NCI-H69 (cell line): ENCODE measurements around the gene DDX51.

Experiments
- DNase-seq: peaks from one replicate; lab custom pipeline; 2025; lab: John Stamatoyannopoulos, UW

The DDX51 gene

DNA sequence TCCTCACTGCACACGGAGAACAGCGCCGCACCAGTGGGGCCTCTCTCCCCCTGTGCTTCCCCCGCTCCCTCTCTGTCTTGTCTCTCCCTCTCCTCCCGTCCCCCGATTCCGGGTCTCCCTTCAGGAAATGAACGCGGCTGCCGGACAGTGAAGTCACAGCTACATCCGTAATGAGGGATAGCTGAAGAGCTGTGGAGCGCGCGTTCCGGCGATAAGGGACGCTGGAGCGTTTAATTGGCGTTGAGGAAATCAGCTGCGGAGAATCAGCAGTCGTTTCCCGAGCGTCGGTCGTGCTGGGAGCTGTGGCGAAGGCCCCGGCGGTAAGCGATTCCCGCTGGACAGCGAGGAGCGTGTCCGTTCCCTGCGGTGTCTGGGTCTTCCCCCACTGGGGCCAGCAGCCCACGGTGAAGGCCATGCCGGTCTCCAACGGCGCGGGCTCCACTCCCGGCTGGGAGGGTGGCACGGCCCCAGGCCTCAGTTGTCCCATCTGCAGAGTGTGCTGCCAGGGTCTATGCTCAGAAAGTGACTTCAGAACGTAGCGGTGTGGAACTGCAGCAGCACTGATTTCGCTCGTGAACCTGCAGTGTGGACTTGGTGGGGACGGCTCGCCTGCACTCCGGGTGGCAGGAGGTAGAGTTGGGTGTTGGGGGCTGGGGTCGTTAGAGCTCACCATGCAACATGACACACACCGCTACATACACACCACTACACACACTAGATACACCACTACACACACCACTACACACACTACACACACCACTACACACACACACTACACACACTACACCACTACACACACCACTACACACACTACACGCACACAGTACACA, 11.0 kb upstream of the DDX51 start:
- DNase-seq: no peak

DNA sequence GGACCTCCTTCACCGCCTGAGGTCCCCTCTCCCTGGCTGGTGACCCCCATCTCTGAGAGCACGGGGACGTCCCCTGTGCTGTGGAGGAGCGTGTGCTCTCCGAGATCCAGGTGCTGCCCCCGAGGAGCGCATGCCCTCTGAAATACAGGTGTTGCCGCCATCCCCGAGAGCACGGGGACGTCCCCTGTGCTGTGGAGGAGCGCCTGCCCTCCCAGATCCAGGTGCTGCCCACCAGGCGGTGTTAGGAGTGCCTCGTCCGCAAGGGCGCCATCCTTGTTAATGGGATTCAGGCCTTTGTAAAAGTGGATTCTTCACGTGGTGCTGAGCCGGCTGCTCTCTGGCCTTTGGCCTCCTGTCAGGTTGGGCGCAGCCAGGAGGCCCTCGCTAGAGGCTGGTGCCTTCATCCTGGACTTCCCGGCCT, 10.2 kb upstream of the DDX51 start:
- DNase-seq: peak; percentile 47

DNA sequence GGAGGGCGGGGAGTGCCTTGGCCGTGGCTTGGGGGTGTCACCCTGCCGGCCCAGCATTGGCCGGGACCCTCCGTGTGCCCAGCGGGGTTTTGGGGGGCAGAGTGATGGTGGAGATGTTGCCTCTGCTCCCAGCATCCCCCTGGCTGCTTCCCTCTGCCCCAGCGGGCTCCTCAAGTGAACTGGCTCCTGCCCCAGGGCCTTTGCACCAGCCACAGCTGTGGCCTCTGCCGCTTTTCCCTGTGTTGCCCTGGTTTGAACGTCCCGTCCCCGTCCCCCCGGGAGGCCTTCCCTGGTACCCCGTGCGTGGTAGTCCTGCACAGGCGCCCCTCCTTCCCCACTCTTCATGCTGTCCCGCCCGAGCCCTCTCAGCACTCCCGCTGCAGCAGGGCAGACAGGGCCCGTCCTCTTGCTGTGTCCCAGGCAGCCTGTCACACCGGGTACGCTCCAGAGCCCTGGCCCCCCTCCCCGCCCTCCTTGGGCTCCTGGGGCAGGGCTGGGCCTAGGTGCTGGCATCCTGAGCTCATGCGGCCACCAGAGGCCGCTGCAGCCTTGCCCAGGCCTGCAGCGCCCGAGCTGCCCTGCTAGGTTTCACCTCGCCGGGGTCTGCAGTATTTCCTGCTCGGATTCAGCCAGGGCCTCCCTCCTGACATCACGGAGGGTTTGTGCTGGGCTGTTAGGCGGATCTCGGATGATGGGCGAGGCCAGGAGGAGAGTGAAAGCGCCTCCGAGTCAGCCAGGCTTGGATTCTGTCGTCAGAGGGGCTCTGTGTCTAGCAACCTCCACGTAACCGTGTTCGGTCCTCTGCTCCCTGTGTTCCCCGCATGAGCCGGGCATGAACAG, 9.6 kb upstream of the DDX51 start:
- peak; percentile 86 for DNase-seq

DNA sequence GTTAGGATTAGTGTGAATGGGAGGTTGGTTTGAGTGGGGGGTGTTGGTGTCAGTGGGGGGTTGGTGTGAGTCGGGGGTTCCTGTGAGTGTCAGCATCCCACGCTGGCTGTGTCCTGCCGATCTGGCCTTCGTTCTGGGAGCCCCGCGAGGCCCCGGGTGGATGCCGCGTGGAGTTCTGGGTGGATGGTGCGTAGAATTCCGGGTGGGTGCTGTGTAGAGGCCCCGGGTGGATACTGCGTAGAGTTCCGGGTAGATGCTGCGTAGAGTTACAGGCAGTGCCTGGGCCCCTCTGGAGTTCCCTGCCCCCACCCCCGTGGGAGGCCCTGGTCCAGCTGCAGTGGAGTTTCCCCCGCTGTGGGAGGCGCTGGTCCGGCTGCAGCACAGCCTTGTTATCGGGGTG, 8.8 kb upstream of the DDX51 start:
- no peak for DNase-seq

DNA sequence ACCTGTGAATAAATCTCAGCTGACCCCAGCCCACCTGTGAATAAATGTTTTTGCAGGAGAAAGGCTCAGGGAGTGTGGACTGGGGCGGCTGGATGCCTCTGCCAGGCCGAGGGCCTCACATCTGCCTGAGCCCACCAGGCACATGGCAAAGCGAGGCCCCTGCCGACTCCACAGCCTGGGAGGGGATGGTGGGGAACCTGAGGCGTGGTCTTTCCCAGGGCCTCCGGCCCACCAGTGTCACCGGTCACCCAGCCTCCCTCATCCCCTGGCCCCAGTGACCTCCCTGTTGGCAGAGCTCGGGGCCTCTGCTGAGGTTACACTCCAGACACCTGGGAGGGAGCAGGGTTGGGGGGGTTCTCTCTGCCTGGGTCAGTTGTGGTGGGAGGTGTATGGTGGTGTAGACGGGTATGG, 8.3 kb upstream of the DDX51 start:
- no peak for DNase-seq

DNA sequence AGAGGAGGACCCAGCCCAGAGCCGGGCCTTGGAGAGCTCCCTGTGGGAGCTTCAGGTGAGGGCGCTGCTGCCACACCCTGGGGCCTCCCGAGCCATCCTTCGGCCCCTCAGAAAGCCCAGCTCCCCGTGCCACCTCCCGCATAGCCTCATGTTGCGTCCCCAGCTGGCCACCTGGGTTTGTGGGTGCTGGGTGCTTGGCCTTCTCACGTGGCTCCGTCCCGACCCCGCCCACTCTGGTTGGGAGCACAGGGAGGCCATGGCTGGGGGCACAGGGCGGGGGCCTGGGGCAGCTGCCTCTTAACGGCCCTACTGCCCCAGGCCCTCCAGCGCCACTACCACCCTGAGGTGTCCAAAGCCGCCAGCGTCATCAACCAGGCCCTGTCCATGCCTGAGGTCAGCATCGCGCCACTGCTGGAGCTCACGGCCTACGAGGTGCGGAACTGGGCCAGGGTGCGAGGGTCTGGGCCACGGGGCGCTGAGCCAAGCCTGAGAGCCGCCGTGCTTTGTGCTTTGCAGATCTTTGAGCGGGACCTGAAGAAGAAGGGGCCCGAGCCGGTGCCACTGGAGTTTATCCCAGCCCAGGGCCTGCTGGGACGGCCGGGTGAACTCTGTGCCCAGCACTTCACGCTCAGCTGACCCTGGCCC, 7.8 kb upstream of the DDX51 start:
- no peak for DNase-seq

DNA sequence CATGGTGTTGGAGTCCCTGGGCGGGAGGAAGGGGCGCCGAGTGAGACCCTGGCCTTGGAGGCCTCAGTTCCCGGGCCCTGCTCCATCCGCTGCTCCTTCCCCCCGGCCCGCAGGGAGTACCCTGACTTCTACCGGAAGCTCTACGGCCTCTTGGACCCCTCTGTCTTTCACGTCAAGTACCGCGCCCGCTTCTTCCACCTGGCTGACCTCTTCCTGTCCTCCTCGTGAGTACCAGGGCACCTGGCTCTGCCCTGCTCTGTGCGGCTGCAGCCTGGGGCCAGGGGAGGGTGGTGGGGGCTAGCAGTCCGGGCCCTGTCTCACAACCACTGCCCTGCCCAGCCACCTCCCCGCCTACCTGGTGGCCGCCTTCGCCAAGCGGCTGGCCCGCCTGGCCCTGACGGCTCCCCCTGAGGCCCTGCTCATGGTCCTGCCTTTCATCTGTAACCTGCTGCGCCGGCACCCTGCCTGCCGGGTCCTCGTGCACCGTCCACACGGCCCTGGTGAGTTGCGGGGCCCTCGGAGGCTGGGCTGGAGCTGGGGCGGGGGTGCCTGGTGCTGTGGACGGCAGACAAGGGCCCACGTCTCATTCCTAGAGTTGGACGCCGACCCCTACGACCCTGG, 7.1 kb upstream of the DDX51 start:
- DNase-seq: no peak

DNA sequence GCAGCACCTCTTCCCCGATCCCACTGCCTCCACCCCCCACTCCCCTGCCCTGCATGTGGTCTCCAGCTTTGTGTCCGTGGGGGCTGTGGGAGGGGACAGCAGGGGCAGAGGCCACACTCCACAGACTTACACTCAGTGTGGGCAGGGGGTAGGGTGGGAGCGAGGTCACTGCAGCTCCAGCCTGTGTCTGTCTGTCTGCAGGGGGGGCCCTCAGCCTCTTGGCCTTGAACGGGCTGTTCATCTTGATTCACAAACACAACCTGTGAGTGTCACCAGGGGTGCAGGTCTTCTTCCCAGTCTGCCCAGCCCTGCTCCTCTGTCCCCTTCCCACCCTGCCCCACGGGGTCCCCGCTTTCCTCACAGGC, 6.6 kb upstream of the DDX51 start:
- no peak for DNase-seq

DNA sequence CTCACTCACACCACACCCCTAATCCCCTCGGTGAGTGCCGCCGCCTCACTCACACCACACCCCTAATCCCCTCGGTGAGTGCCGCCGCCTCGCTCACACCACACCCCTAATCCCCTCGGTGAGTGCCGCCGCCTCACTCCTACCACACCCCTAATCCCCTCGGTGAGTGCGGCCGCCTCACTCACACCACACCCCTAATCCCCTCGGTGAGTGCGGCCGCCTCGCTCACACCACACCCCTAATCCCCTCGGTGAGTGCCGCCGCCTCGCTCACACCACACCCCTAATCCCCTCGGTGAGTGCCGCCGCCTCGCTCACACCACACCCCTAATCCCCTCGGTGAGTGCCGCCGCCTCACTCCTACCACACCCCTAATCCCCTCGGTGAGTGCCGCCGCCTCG, 5.4 kb upstream of the DDX51 start:
- DNase-seq: peak; percentile 15

DNA sequence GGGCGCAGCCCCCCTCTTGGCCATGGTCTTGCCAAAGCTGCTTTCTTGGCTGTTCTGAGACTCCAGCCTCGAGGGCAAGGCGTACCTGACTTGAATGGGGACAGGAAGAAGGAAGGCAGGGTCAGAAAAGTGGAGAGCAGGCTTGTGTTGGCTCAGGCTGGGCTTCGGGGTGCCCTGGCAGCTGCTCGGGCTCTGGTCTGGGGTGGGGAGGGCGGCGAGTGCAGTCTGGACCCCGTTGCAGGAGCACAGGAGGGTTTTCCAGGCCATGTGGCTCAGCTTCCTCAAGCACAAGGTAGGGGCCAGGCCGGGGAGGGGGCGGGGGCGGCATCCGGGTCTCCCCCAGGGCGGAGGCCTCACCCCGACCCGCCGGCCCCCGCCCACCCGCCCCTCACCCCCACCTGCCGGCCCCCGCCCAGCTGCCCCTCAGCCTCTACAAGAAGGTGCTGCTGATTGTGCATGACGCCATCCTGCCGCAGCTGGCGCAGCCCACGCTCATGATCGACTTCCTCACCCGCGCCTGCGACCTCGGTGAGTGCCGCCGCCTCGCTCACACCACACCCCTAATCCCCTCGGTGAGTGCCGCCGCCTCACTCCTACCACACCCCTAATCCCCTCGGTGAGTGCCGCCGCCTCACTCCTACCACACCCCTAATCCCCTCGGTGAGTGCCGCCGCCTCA, 4.4 kb upstream of the DDX51 start:
- no peak for DNase-seq

DNA sequence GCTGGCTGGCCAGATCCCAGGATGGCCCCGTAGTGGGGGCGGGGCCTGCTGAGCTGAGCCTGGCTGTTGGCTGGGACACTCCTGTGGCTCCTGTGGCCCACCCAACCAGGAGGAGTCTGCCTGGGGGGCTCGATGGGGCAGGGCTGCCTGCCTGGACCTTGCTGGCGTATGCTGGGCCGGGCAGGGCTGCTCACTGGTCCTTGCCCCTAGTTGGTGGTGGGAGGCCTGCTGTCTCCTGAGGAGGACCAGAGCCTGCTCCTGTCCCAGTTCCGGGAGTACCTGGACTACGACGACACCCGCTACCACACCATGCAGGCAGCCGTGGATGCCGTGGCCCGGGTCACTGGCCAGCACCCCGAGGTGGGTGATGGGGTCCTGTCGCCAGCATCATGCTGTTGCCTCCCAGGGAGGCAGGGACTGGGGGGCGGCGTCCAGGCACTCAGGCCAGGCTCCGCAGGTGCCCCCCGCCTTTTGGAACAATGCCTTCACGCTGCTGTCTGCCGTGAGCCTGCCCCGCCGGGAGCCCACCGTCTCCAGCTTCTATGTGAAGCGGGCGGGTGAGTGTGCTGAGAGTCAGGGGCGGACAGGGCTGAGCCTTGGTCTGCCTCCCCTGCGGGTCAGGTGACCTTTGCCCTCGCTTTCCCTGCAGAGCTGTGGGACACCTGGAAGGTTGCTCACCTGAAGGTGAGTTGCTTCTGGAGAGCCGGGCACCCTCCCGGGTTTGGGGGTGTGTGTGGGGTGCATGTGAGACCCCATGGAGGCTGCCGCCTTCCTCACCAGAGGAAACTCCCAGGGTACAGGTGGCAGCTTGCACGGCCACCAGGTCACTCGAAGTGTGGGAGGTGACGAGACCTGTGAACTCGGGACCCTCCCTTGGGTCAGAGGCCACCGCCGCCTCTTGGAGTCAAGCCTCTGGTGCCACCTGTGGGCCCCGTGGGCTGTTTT, 3.6 kb upstream of the DDX51 start:
- no peak for DNase-seq

DNA sequence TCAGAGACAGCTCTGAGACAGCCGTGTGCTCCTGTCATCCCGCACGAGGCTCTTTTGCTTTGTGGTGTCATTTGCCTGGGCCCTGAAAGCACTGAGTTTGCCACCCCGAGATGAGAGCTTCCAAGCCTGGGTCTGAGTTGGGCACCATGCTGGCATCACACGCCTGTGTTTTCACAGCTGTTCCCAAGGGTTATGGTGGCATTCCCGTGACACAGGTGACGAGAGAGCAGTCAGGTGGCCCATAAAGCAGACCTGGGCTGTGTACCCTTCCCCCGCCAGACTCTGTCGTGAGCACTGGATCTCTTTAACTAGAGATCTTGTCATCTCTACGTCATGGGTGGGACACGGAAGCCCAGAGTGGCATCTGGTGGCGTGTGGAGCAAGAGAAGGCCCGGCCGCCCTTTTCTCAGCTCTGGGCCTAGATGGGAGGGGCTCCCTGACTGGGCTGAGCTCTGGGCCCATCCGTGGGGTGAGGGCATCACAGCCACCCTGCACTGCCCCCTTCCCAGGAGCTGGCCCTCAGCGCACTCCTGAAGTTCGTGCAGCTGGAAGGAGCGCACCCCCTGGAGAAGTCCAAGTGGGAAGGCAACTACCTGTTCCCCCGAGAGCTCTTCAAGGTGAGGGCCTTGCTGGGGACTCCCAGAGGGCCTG, 2.8 kb upstream of the DDX51 start:
- no peak for DNase-seq

DNA sequence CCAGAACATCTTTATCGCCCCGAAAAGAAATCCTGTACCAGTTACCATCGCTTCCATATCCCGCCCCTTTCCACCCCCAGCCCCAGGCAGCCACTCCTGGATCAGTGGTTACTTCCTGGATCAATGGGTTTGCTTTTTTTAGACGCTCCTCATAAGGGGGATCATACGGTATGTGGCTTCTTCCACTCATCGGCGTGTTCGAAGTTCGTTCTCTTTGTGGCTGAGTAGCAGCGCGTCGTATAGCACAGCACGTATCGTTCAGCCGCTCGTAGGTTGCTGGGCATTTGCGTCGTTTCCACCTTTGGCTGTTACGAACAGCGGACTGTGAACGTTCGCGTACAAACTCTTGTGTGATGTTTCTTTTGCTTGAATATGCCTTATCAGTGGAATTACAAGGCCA, 2.0 kb upstream of the DDX51 start:
- no peak for DNase-seq

DNA sequence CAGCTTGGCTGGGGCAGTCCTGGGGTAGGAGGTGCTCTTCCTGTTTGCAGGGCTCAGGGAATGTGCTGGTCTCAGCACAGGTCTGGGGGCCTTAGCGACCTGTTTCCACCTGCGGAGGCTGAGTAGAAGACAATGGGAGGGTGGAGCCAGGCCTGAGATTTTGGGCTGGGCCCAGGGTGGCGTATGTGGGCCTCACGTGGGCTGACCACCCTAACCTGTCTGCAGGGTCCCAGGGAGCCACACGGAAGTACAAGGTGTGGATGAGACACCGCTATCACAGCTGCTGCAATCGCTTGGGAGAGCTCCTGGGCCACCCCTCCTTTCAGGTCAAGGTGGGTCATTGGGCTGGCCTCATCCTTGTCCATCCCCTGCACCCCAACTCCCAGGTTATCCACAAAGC, 1.2 kb upstream of the DDX51 start:
- no peak for DNase-seq

DNA sequence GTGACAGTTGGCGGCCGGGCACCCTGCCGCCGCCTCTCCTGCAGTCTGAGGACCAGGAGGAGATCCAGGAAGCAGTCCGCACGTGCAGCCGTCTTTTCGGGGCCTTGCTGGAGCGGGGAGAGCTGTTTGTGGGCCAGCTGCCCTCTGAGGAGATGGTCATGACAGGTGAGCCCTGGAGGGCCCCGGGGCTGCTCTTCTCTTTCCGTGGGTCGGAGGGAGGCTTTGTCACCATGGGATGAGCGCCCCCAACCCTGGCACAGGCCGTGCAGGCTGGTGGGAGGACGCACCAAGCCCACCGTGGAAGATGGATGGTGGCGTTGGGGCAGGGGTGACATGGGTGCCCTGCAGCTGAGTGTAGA, 670 bp upstream of the DDX51 start:
- peak; percentile 42 for DNase-seq

DNA sequence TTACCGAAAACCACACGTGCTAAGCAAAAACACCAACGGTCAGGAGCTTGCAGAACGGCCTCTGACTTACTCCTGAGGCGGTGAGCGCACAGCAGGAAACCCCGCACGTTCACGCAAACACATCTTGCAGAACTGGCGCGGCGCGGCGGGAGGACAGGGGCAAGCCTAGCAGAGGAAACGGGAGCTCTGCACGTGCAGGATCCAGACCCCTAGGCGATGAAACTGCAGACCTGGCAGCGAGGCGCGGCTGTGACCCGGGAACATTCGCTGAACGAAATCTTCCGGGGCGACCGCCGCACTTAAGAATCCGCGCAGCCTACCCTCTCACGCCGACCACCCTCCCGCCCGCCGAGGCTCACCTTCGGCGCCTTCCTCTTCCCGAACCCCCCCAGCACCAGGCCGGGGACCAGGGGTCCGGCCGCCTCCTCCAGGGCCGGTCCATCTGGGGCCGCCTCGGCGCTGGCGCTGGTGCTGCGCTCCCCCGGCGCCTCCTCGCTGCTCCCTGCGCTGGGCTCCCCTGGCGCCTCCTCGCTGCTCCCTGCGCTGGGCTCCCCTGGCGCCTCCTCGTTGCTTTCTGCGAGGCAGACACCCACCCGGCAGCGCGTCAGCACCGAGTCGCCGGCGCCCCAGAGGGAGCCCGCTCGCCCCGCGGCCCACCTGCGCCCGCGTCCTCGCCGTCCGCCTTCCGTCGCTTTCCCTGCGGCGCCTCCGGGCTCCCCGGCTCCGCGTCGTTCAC, 615 bp downstream of the DDX51 start:
- peak; percentile 46 for DNase-seq

DNA sequence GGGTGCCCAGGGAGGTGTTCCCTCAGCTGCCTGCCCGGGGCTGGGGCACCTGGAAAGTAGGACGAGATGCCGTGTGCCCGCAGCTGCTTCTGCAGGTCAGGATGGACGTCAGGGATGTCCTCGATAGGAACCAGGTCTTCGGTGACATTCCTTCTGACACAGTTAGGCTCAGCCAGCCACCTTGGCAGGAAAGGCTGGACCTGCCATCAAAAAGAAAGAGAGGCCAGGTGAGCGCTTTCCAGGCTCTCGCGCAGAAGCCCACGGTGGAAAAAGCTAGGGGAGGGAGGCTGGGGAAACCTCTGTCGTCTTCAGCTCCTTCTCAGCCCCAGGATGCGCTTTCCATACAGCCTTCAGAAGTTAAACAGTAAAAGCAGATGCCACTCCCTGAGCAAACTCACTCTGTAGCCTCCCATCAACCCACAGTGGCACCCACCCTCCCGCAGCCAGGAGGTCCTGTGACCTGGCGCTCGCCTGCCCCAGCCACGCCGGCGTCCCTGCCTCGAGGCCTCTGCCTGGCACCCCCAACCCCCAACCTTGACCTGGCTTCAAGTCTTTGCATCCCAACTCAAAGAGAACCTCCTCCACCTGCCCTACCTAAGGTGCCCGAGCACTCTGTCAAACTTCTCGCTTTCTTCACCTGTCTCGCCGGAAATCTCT, 1.3 kb downstream of the DDX51 start:
- DNase-seq: no peak

DNA sequence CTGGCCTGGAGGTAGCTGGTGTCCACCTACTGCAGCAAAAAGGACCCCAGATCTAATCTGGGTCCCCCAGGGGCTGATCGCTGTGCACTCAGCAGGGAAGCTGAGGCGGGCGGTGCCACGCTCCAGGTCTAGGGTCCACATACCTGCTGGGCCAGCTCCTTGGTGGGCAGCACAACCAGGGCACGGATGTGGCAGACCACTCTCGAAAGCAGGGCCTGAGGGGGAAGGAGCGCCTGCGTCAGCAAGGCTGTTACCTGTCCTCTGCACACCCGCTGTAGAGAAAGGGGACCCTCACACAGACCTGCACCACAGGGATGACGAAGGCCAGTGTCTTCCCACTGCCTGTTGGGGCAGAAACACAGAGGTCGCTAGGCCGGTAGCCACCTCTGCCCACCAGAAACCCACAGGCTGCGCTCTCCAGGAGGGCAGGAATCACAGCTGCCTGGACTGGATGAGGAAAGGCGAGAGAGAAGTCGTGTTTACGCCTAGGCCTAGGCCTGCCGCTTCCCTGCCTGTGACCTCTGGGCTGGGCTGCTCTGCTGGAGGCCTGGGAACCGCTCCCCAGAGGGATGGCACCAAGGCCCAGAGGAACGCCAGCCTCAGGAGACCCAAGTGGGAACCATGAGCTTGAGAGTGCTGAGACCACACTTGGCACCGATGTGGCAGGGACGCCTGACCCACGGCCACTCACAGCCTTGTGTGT, 2.0 kb downstream of the DDX51 start:
- no peak for DNase-seq
